SK-N-SH treated with all-trans-retinoic acid at 6 μM for 48 hours (cell line): ENCODE data around the gene ZP1.

ENCODE experiments used
- ATAC-seq: fragments of 200-7000 bp; cut with Tn5 transposase; 3 replicates; pipeline ENCODE4 v1.9.1; 2020; ENCODE audit warnings: mild to moderate bottlenecking, moderate library complexity
- BACH2 ChIP-seq: fragments of 250-450 bp; sonication (Bioruptor Pico); IDR thresholded peaks from 2 replicates; pipeline ENCODE4 v1.9.0; 2021; ENCODE audit warnings: mild to moderate bottlenecking, borderline replicate concordance
- CSDC2 ChIP-seq: fragments of 250-450 bp; sonication (Bioruptor Pico); IDR thresholded peaks from 2 replicates; pipeline ENCODE4 v1.5.0; 2020; ENCODE audit warnings: mild to moderate bottlenecking, moderate library complexity
- ESRRG ChIP-seq: fragments of 250-450 bp; sonication (Bioruptor Pico); IDR thresholded peaks from 2 replicates; pipeline ENCODE4 v1.6.1; 2021; ENCODE audit warnings: mild to moderate bottlenecking
- GLIS3 ChIP-seq: fragments of 250-450 bp; sonication (Bioruptor Pico); IDR thresholded peaks from 2 replicates; pipeline ENCODE4 v1.5.0; 2020; ENCODE audit warnings: mild to moderate bottlenecking, moderate library complexity
- ISL1 ChIP-seq: fragments of 250-450 bp; sonication (Bioruptor Pico); IDR thresholded peaks from 2 replicates; pipeline ENCODE4 v2.1.2; 2022; ENCODE audit warnings: mild to moderate bottlenecking, moderate library complexity
- OSR1 ChIP-seq: fragments of 250-450 bp; sonication (Bioruptor Pico); IDR thresholded peaks from 2 replicates; pipeline ENCODE4 v1.8.0; 2022; ENCODE audit warnings: moderate library complexity, mild to moderate bottlenecking, inconsistent platforms
- PPARA ChIP-seq: fragments of 250-450 bp; sonication (Bioruptor Pico); IDR thresholded peaks from 2 replicates; pipeline ENCODE4 v1.5.0; 2020; ENCODE audit warnings: mild to moderate bottlenecking, borderline replicate concordance
- SNAI2 ChIP-seq: fragments of 250-450 bp; sonication (Bioruptor Pico); IDR thresholded peaks from 2 replicates; pipeline ENCODE4 v1.5.0; 2020; ENCODE audit warnings: mild to moderate bottlenecking, moderate library complexity
- TCF4 ChIP-seq: fragments of 250-450 bp; sonication (Bioruptor Pico); IDR thresholded peaks from 2 replicates; pipeline ENCODE4 v1.8.0; 2021; ENCODE audit warnings: mild to moderate bottlenecking, moderate library complexity, borderline replicate concordance
- ZFP30 ChIP-seq: fragments of 450-650 bp; formaldehyde crosslinking; IDR thresholded peaks from 2 replicates; pipeline ENCODE4 v1.5.0; 2022; ENCODE audit warnings: mild to moderate bottlenecking, moderate library complexity
- ZNF565 ChIP-seq: fragments of 450-650 bp; formaldehyde crosslinking; conservative IDR thresholded peaks from 2 replicates; pipeline ENCODE4 v1.5.0; 2020; ENCODE audit warnings: low read depth, mild to moderate bottlenecking, moderate library complexity
- ZNF70 ChIP-seq: fragments of 450-650 bp; formaldehyde crosslinking; IDR thresholded peaks from 2 replicates; pipeline ENCODE4 v1.5.0; 2020; ENCODE audit warnings: mild to moderate bottlenecking, moderate library complexity
- ZNF8 ChIP-seq: fragments of 450-650 bp; formaldehyde crosslinking; IDR thresholded peaks from 2 replicates; pipeline ENCODE4 v1.5.0; 2020; ENCODE audit warnings: mild to moderate bottlenecking, moderate library complexity
- TF ChIP-seq, protein P1 (sequence below): fragments of 250-450 bp; sonication (Bioruptor Pico); IDR thresholded peaks from 2 replicates; pipeline ENCODE4 v1.8.0; 2020; ENCODE audit warnings: mild to moderate bottlenecking, moderate library complexity, borderline replicate concordance
- TF ChIP-seq, protein P2 (sequence below): fragments of 250-450 bp; sonication (Bioruptor Pico); IDR thresholded peaks from 2 replicates; pipeline ENCODE4 v1.8.0; 2021; ENCODE audit warnings: low read depth, mild to moderate bottlenecking, moderate library complexity, borderline replicate concordance
- TF ChIP-seq, protein P3 (sequence below): fragments of 250-450 bp; sonication (Bioruptor Pico); IDR thresholded peaks from 2 replicates; pipeline ENCODE4 v1.5.1; 2020; ENCODE audit warnings: low read depth, mild to moderate bottlenecking, moderate library complexity
- TF ChIP-seq, protein P4 (sequence below): fragments of 250-450 bp; sonication (Bioruptor Pico); IDR thresholded peaks from 2 replicates; pipeline ENCODE4 v1.5.1; 2021; ENCODE audit warnings: mild to moderate bottlenecking, moderate library complexity

The ZP1 gene

DNA sequence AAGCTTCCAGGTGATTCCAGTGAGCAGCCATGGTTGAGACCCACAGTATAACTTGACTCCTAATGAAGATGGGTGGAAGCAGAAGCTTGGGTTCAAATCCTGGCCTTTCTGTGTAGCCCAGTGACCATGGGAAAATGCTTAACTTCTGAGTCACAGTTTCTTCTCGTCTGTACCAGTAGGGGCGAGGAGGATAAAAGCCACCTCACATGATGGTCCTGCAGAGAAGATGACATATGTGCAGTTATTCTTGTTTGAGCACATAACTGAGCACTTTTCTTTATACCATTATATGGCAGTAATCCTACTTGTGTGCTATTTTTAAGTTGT lies 51.6 kb downstream of the ZP1 start:
- ATAC-seq, result no peak
- no peak for TF ChIP-seq OSR1 (CRISPR knock-in tag)
- TF ChIP-seq PPARA (CRISPR knock-in tag), result no peak
- TF ChIP-seq ZFP30 (CRISPR knock-in tag), result no peak
- TF ChIP-seq ZNF565 (CRISPR knock-in tag), result no peak

DNA sequence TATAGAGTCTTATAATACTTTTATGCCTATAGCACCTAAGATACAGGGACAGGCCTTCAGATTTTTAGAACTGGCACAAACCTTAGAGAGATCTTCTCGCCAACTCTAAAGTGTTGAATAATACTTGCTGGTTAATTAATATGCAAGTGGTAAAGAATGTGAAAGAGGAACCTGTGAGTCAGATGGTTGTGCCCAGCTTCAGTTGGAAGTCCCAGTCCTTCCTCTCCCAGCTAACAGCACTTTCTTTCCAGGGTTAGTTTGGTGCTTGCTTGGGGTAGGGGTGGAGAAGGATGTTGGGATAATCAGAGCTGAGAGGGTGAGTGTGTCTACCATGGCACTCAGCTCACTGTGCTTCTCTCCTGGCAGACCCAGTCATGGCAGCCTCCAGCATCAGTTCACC lies 52.0 kb downstream of the ZP1 start:
- TF ChIP-seq ZNF8 (no peak), PPARA (CRISPR knock-in tag) (no peak), CSDC2 (CRISPR knock-in tag) (no peak)
- ATAC-seq, result no peak

DNA sequence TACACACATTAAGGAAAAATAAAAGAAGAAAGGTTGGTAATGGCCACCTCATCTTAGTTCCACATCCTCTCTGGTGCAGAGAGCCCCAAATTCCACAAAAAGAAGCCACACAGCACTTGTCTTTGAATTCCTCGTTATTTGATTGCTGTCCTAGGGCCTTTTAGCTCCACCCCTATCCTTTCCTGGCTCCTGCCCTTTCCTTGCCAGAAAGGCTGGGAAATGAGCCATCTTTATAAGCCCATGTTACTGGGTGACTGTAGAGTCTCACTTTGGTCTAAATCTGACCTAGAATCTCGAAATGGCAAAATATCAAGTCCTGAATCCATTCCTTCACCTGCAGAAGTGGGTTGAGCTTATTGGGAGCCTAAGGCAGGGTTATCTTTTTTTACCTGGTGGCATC lies 52.6 kb downstream of the ZP1 start:
- no peak for ATAC-seq
- TF ChIP-seq ZNF70 (no peak), SNAI2 (CRISPR knock-in tag) (no peak), CSDC2 (CRISPR knock-in tag) (no peak), PPARA (CRISPR knock-in tag) (no peak), ISL1 (CRISPR knock-in tag) (no peak), BACH2 (CRISPR knock-in tag) (no peak), OSR1 (CRISPR knock-in tag) (no peak), ZNF8 (no peak)
- TF ChIP-seq, protein P1, sequence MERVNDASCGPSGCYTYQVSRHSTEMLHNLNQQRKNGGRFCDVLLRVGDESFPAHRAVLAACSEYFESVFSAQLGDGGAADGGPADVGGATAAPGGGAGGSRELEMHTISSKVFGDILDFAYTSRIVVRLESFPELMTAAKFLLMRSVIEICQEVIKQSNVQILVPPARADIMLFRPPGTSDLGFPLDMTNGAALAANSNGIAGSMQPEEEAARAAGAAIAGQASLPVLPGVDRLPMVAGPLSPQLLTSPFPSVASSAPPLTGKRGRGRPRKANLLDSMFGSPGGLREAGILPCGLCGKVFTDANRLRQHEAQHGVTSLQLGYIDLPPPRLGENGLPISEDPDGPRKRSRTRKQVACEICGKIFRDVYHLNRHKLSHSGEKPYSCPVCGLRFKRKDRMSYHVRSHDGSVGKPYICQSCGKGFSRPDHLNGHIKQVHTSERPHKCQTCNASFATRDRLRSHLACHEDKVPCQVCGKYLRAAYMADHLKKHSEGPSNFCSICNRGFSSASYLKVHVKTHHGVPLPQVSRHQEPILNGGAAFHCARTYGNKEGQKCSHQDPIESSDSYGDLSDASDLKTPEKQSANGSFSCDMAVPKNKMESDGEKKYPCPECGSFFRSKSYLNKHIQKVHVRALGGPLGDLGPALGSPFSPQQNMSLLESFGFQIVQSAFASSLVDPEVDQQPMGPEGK (CRISPR knock-in tag), result no peak
- TF ChIP-seq, protein P2, sequence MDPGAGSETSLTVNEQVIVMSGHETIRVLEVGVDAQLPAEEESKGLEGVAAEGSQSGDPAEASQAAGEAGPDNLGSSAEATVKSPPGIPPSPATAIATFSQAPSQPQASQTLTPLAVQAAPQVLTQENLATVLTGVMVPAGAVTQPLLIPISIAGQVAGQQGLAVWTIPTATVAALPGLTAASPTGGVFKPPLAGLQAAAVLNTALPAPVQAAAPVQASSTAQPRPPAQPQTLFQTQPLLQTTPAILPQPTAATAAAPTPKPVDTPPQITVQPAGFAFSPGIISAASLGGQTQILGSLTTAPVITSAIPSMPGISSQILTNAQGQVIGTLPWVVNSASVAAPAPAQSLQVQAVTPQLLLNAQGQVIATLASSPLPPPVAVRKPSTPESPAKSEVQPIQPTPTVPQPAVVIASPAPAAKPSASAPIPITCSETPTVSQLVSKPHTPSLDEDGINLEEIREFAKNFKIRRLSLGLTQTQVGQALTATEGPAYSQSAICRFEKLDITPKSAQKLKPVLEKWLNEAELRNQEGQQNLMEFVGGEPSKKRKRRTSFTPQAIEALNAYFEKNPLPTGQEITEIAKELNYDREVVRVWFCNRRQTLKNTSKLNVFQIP (CRISPR knock-in tag), result no peak
- TF ChIP-seq, protein P3, sequence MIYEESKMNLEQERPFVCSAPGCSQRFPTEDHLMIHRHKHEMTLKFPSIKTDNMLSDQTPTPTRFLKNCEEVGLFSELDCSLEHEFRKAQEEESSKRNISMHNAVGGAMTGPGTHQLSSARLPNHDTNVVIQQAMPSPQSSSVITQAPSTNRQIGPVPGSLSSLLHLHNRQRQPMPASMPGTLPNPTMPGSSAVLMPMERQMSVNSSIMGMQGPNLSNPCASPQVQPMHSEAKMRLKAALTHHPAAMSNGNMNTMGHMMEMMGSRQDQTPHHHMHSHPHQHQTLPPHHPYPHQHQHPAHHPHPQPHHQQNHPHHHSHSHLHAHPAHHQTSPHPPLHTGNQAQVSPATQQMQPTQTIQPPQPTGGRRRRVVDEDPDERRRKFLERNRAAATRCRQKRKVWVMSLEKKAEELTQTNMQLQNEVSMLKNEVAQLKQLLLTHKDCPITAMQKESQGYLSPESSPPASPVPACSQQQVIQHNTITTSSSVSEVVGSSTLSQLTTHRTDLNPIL (CRISPR knock-in tag), result no peak

DNA sequence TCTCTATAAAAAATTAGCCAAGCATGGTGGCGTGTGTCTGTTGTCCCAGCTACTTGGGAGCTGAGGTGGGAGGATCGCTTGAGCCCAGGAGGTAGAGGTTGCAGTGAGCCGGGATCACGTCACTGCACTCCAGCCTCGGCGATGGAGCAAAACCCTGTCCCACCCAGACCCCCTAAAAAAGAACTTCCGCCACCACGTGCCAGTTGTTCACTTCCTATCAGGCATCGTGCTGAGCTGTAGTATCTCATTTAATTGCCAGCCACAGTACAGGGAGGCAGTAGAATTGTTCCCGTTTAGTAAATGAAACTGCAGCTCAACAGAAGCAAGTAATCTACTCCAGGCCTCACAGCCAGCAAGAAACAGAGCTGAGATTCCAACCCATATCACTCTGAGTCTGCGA lies 53.9 kb downstream of the ZP1 start:
- ATAC-seq, result no peak
- TF ChIP-seq, protein P2 (CRISPR knock-in tag), result no peak
- TF ChIP-seq ESRRG (CRISPR knock-in tag), result no peak
- TF ChIP-seq PPARA (CRISPR knock-in tag), result no peak
- no peak for TF ChIP-seq ZNF8

DNA sequence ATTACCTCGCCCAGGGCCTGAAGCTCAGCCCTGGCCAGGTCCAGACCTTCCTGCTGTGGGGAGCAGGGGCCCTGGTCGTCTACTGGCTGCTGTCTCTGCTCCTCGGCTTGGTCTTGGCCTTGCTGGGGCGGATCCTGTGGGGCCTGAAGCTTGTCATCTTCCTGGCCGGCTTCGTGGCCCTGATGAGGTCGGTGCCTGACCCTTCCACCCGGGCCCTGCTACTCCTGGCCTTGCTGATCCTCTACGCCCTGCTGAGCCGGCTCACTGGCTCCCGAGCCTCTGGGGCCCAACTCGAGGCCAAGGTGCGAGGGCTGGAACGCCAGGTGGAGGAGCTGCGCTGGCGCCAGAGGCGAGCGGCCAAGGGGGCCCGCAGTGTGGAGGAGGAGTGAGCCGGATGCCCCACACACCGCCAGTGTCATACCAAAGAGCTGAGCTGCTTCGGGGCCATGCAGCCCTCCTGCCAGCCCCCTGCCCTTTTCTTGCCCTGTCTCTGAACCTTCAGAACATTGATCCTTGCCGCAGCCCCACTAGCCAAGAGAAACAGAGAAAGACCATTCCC lies 54.5 kb downstream of the ZP1 start:
- ATAC-seq, result no peak
- TF ChIP-seq, protein P4, sequence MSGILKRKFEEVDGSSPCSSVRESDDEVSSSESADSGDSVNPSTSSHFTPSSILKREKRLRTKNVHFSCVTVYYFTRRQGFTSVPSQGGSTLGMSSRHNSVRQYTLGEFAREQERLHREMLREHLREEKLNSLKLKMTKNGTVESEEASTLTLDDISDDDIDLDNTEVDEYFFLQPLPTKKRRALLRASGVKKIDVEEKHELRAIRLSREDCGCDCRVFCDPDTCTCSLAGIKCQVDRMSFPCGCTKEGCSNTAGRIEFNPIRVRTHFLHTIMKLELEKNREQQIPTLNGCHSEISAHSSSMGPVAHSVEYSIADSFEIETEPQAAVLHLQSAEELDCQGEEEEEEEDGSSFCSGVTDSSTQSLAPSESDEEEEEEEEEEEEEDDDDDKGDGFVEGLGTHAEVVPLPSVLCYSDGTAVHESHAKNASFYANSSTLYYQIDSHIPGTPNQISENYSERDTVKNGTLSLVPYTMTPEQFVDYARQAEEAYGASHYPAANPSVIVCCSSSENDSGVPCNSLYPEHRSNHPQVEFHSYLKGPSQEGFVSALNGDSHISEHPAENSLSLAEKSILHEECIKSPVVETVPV, result no peak

DNA sequence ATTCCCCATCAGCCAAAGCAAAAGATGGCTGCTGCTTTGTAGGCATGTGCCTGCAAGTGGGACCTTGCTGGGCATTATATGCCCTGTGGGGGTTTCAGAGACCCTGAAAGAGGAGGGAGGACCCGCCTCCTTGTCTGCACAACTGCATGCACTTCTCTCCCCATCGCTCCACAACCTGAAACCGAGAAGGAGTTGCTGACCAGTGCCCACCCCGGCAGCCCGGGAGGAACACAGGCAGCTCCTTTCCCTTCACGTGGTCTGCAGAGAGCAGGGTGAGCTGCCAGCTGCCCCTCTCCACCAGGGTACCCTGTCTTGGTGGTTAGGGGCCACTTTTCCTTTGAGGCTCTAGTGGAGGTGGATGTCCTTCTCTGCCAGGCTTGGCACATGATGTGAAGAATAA lies 55.6 kb downstream of the ZP1 start:
- no peak for ATAC-seq
- TF ChIP-seq ISL1 (CRISPR knock-in tag) (no peak), GLIS3 (CRISPR knock-in tag) (no peak), TCF4 (CRISPR knock-in tag) (no peak), ZFP30 (CRISPR knock-in tag) (no peak), SNAI2 (CRISPR knock-in tag) (no peak), ZNF565 (CRISPR knock-in tag) (no peak), BACH2 (CRISPR knock-in tag) (no peak), ZNF70 (no peak)
- TF ChIP-seq, protein P3 (CRISPR knock-in tag), result no peak
- TF ChIP-seq, protein P1 (CRISPR knock-in tag), result no peak
